Activated CD4-positive, alpha-beta T cell treated with anti-CD3 and anti-CD28 coated beads, Interleukin-2, amount 50 U/mL, for 4 hours (primary cell): Measurements from ENCODE around the gene UNC80.

Experiments
- DNase-seq, 2 experiments: peaks; one replicate each; pipeline ENCODE4 v3.0.0-alpha.2; 2020

Gene UNC80

GRCh38 chr2:209808521-209808920, 36.9 kb downstream of the UNC80 start:
- DNase-seq: no peak

GRCh38 chr2:209809256-209809655, 37.6 kb downstream of the UNC80 start:
- no peak for DNase-seq

- no peak for DNase-seq
Observed at GRCh38 chr2:209817844-209818271, 46.2 kb downstream of the UNC80 start.

- DNase-seq: no peak
Observed at GRCh38 chr2:209818939-209819338, 47.3 kb downstream of the UNC80 start.

GRCh38 chr2:209821806-209822205, 50.2 kb downstream of the UNC80 start:
- no peak for DNase-seq

- DNase-seq: no peak
Observed at GRCh38 chr2:209823484-209823883, 51.9 kb downstream of the UNC80 start.

GRCh38 chr2:209824391-209824790, 52.8 kb downstream of the UNC80 start:
- DNase-seq: no peak

GRCh38 chr2:209830722-209831465, 59.3 kb downstream of the UNC80 start:
- no peak for DNase-seq

- DNase-seq: no peak
Observed at GRCh38 chr2:209834767-209835166, 63.1 kb downstream of the UNC80 start.

GRCh38 chr2:209840434-209840833, 68.8 kb downstream of the UNC80 start:
- DNase-seq: no peak

GRCh38 chr2:209845666-209846065, 74.0 kb downstream of the UNC80 start:
- DNase-seq: no peak

GRCh38 chr2:209864716-209865295, 93.2 kb downstream of the UNC80 start:
- DNase-seq: no peak

GRCh38 chr2:209868271-209868994, 96.8 kb downstream of the UNC80 start:
- DNase-seq: no peak

GRCh38 chr2:209870067-209870466, 98.4 kb downstream of the UNC80 start:
- DNase-seq: no peak

- no peak for DNase-seq
Observed at GRCh38 chr2:209872675-209873074, 101.0 kb downstream of the UNC80 start.

- no peak for DNase-seq
Observed at GRCh38 chr2:209875270-209875669, 103.6 kb downstream of the UNC80 start.

- no peak for DNase-seq
Observed at GRCh38 chr2:209876211-209876610, 104.6 kb downstream of the UNC80 start.

GRCh38 chr2:209878701-209879100, 107.1 kb downstream of the UNC80 start:
- no peak for DNase-seq

- no peak for DNase-seq
Observed at GRCh38 chr2:209900638-209901037, 129.0 kb downstream of the UNC80 start.

GRCh38 chr2:209901172-209901571, 129.5 kb downstream of the UNC80 start:
- no peak for DNase-seq

GRCh38 chr2:209905691-209906090, 134.1 kb downstream of the UNC80 start:
- no peak for DNase-seq

GRCh38 chr2:209907746-209908145, 136.1 kb downstream of the UNC80 start:
- no peak for DNase-seq

GRCh38 chr2:209908511-209908910, 136.9 kb downstream of the UNC80 start:
- DNase-seq: no peak

GRCh38 chr2:209911486-209911885, 139.9 kb downstream of the UNC80 start:
- DNase-seq: no peak
